HepG2 (cell line): ENCODE results near the gene C6orf136. TPM values are rescaled to one million over a fixed set of nuclear protein-coding genes. Genes with fewer than 3 reads are reported as not detected.

Experiments
- ARNT2 ChIP-seq: sonication (generic); formaldehyde crosslinking; IDR thresholded peaks from 2 replicates; pipeline ENCODE4 v1.8.0; 2022; ENCODE audit warnings: mild to moderate bottlenecking, low read depth, missing genetic modification reagents, moderate library complexity
- ELF1 ChIP-seq: sonication (generic); formaldehyde crosslinking; IDR thresholded peaks from 2 replicates; pipeline ENCODE4 v1.4.0; 2020; ENCODE audit warnings: missing genetic modification reagents
- FOXK1 ChIP-seq: sonication (generic); formaldehyde crosslinking; IDR thresholded peaks from 2 replicates; pipeline ENCODE4 v1.4.0; 2020; ENCODE audit warnings: low read depth, missing genetic modification reagents, borderline replicate concordance
- GABPA ChIP-seq, 2 experiments: IDR thresholded peaks; 2 replicates each; pipeline ENCODE4 v1.6.1; 2011 to 2016; ENCODE audit warnings: low read depth in 2 of 2, low read length in 1 of 2, missing biosample characterization in 1 of 2, missing genetic modification characterization in 1 of 2
- MZF1 ChIP-seq: sonication (generic); formaldehyde crosslinking; IDR thresholded peaks from 2 replicates; pipeline ENCODE4 v1.8.1; 2023; ENCODE audit warnings: mild to moderate bottlenecking, missing genetic modification reagents, borderline replicate concordance
- PAF1 ChIP-seq: IDR thresholded peaks from 2 replicates; pipeline ENCODE4 v1.6.1; 2016; ENCODE audit warnings: missing genetic modification reagents, missing compliant biosample characterization
- RBM22 ChIP-seq: fragments of 200-400 bp; formaldehyde crosslinking; optimal IDR thresholded peaks from 2 replicates; pipeline ENCODE3; 2017; ENCODE audit warnings: mild to moderate bottlenecking, low read length, moderate library complexity
- SNAI1 ChIP-seq: sonication (generic); formaldehyde crosslinking; IDR thresholded peaks from 2 replicates; pipeline ENCODE4 v1.5.0; 2020; ENCODE audit warnings: mild to moderate bottlenecking, missing genetic modification reagents, borderline replicate concordance
- TEAD2 ChIP-seq: sonication (generic); formaldehyde crosslinking; IDR thresholded peaks from 2 replicates; pipeline ENCODE4 v1.9.0; 2021; ENCODE audit warnings: missing genetic modification reagents
- WIZ ChIP-seq: sonication (generic); formaldehyde crosslinking; IDR thresholded peaks from 2 replicates; pipeline ENCODE4 v1.5.1; 2020; ENCODE audit warnings: mild to moderate bottlenecking, missing genetic modification reagents
- ZFAT ChIP-seq: sonication (generic); formaldehyde crosslinking; conservative IDR thresholded peaks from 2 replicates; pipeline ENCODE4 v1.8.1; 2023; ENCODE audit warnings: missing genetic modification reagents, inconsistent platforms
- ZMYM2 ChIP-seq: sonication (generic); formaldehyde crosslinking; IDR thresholded peaks from 2 replicates; pipeline ENCODE4 v1.8.0; 2022; ENCODE audit warnings: mild to moderate bottlenecking, missing genetic modification reagents
- ZNF280D ChIP-seq: sonication (generic); formaldehyde crosslinking; IDR thresholded peaks from 2 replicates; pipeline ENCODE4 v1.5.1; 2020; ENCODE audit warnings: mild to moderate bottlenecking, missing genetic modification reagents
- ZNF569 ChIP-seq: sonication (generic); formaldehyde crosslinking; IDR thresholded peaks from 2 replicates; pipeline ENCODE4 v1.5.0; 2020; ENCODE audit warnings: mild to moderate bottlenecking, missing genetic modification reagents, moderate library complexity, borderline replicate concordance
- ZNF614 ChIP-seq: IDR thresholded peaks from 2 replicates; pipeline ENCODE4 v1.6.1; 2018; ENCODE audit warnings: missing biosample characterization, missing genetic modification reagents, inconsistent platforms, borderline replicate concordance
- ZNF652 ChIP-seq: IDR thresholded peaks from 2 replicates; pipeline ENCODE4 v1.6.1; 2016; ENCODE audit warnings: low read depth, borderline replicate concordance
- ZNF879 ChIP-seq: sonication (generic); formaldehyde crosslinking; IDR thresholded peaks from 2 replicates; pipeline ENCODE4 v1.8.1; 2023; ENCODE audit warnings: missing genetic modification reagents
- polyA plus RNA-seq, 8 experiments: library from polyadenylated mRNA; depleted of rRNA in 3 of 8; stranded (reverse) in 7 of 8; unstranded in 1 of 8; fragments of >200 nt; fragmentation: Illumina TruSeq in 4 of 8; extraction: Trizol in 4 of 8; gene quantifications; 2 replicates each; pipeline versions ENCODE4 v1.2.1 to v1.2.3, GENCODE V29; 2011 to 2016; ENCODE audit warnings: low read depth in 4 of 8, missing spikeins in 1 of 8, mixed read lengths in 1 of 8; ENCODE audit not compliant: insufficient read depth in 1 of 8
- total RNA-seq, 5 experiments: library from RNA; depleted of rRNA; stranded (reverse); fragments of >200 nt; fragmentation: Illumina TruSeq; extraction: Trizol; gene quantifications; 2 replicates each; pipeline ENCODE4 v1.2.3, GENCODE V29; 2016; ENCODE audit warnings: low read depth in 1 of 5
- TF ChIP-seq, protein P1 (sequence below): sonication (generic); formaldehyde crosslinking; IDR thresholded peaks from 2 replicates; pipeline ENCODE4 v1.4.0; 2020; ENCODE audit warnings: missing genetic modification reagents

The C6orf136 gene
- total and polyA plus RNA-seq, 2 of the 13 experiments (the other 11 are each of a cell fraction or from before 2014, with no cell fraction given), result 12.0 to 26.2 TPM

- TF ChIP-seq ZNF280D (CRISPR knock-in tag) (no peak), PAF1 (CRISPR knock-in tag) (peak; percentile 94), ZFAT (no peak), ZMYM2 (no peak), ZNF879 (CRISPR knock-in tag) (no peak), SNAI1 (no peak), ELF1 (CRISPR knock-in tag) (0 out of 2 replicates have a peak, but pooled peaks have one; percentile 12), RBM22 (peak; percentile 99), FOXK1 (0 out of 2 replicates have a peak, but pooled peaks have one; percentile 8), GABPA (IDR thresholded peaks at IDR 0.05; ENCODE audit: low read depth, low read length) (no peak), GABPA (CRISPR knock-in tag; IDR thresholded peaks at IDR 0.05; ENCODE audit: low read depth) (0 out of 2 replicates have a peak, but pooled peaks have one; percentile 12), ZNF569 (CRISPR knock-in tag) (no peak), TEAD2 (CRISPR knock-in tag) (peak; percentile 70; the same call in 1 of the 2 replicates), MZF1 (CRISPR knock-in tag) (no peak), WIZ (CRISPR knock-in tag) (no peak), ZNF614 (CRISPR knock-in tag) (peak; percentile 54), ARNT2 (CRISPR knock-in tag) (0 out of 2 replicates have a peak, but pooled peaks have one; percentile 60), ZNF652 (CRISPR knock-in tag) (no peak)
- TF ChIP-seq, protein P1, sequence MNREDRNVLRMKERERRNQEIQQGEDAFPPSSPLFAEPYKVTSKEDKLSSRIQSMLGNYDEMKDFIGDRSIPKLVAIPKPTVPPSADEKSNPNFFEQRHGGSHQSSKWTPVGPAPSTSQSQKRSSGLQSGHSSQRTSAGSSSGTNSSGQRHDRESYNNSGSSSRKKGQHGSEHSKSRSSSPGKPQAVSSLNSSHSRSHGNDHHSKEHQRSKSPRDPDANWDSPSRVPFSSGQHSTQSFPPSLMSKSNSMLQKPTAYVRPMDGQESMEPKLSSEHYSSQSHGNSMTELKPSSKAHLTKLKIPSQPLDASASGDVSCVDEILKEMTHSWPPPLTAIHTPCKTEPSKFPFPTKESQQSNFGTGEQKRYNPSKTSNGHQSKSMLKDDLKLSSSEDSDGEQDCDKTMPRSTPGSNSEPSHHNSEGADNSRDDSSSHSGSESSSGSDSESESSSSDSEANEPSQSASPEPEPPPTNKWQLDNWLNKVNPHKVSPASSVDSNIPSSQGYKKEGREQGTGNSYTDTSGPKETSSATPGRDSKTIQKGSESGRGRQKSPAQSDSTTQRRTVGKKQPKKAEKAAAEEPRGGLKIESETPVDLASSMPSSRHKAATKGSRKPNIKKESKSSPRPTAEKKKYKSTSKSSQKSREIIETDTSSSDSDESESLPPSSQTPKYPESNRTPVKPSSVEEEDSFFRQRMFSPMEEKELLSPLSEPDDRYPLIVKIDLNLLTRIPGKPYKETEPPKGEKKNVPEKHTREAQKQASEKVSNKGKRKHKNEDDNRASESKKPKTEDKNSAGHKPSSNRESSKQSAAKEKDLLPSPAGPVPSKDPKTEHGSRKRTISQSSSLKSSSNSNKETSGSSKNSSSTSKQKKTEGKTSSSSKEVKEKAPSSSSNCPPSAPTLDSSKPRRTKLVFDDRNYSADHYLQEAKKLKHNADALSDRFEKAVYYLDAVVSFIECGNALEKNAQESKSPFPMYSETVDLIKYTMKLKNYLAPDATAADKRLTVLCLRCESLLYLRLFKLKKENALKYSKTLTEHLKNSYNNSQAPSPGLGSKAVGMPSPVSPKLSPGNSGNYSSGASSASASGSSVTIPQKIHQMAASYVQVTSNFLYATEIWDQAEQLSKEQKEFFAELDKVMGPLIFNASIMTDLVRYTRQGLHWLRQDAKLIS (CRISPR knock-in tag), result peak; percentile 11; the same call in 1 of the 2 replicates
These were observed 32.7 kb upstream of the C6orf136 start (continued) for GRCh38 chr6:30614044-30614842.
